GM12878 (cell line): ENCODE measurements around the gene DLGAP5. TPM values are rescaled to one million over a fixed set of nuclear protein-coding genes. Genes with fewer than 3 reads are reported as not detected.

Experiments used
- ATAC-seq: fragments of 200-7000 bp; cut with Tn5 transposase; 3 replicates; pipeline ENCODE4 v1.9.1; 2020; ENCODE audit warnings: mild to moderate bottlenecking, moderate library complexity
- BruUV-seq: library from RNA; stranded (reverse); fragments of 400-500 nt; replicated peaks from 2 replicates; lab custom pipeline; 2021; lab: Mats Ljungman, UMichigan
- CTCF ChIA-PET: fragments of 300-600 bp; sonication (Branson Sonifier 250); formaldehyde crosslinking; extraction: SDS; loops from one replicate; lab custom pipeline; 2021; ENCODE audit warnings: inconsistent platforms; lab: Yijun Ruan, JAX
- POLR2A ChIA-PET: fragments of 350-600 bp; formaldehyde crosslinking; extraction: SDS; loops from one replicate; lab custom pipeline; 2021; ENCODE audit warnings: inconsistent platforms; lab: Charles Lee
- RAD21 ChIA-PET: fragments of 300-600 bp; sonication (Branson Sonifier 250); formaldehyde crosslinking; loops from one replicate; lab custom pipeline; 2023; ENCODE audit warnings: antibody characterized with exemption; ENCODE audit not compliant: unreplicated experiment; lab: Charles Lee
- SMC1A ChIA-PET: fragments of 300-600 bp; sonication (Branson Sonifier 250); formaldehyde crosslinking; loops from one replicate; lab custom pipeline; 2023; ENCODE audit not compliant: unreplicated experiment, uncharacterized antibody; lab: Charles Lee
- DNase-seq: peaks from one replicate; pipeline ENCODE4 v3.0.0-alpha.2; 2011; ENCODE audit warnings: low read depth, low spot score
- FAIRE-seq: peaks from 3 replicates; lab custom pipeline; 2011; peaks lifted over from hg19 to GRCh38; lab: Jason Lieb, UNC
- H2AFZ ChIP-seq: 2 replicates; pipeline ENCODE4 v1.6.0; 2011; ENCODE audit warnings: low read depth, low read length, control low read depth; ENCODE audit not compliant: control insufficient read depth
- H3K27ac ChIP-seq: 2 replicates; pipeline ENCODE4 v1.5.1; 2011; ENCODE audit warnings: control low read depth; ENCODE audit not compliant: control insufficient read depth, insufficient read depth
- H3K27me3 ChIP-seq, 2 experiments: replicated peaks in 1 of 2; 2 replicates each; pipeline versions ENCODE4 v1.6.0 to v1.6.1; 2011; ENCODE audit warnings: low read length in 1 of 2; ENCODE audit not compliant: control insufficient read depth in 2 of 2, insufficient read depth in 2 of 2
- H3K36me3 ChIP-seq, 2 experiments: 2 replicates each; pipeline ENCODE4 v1.5.1; 2011; ENCODE audit warnings: low read length in 1 of 2; ENCODE audit not compliant: control insufficient read depth in 2 of 2, insufficient read depth in 2 of 2
- H3K4me1 ChIP-seq: 2 replicates; pipeline ENCODE4 v1.6.1; 2011; ENCODE audit warnings: mild to moderate bottlenecking, low read length, moderate library complexity, mixed read lengths; ENCODE audit not compliant: control insufficient read depth, insufficient read depth
- H3K4me2 ChIP-seq: 2 replicates; pipeline ENCODE4 v1.6.0; 2011; ENCODE audit warnings: control low read depth; ENCODE audit not compliant: control insufficient read depth, insufficient read depth
- H3K4me3 ChIP-seq: fragments of 200-600 bp; sonication (generic); 2 replicates; pipeline ENCODE4 v1.5.1; 2016
- H3K79me2 ChIP-seq: 2 replicates; pipeline ENCODE4 v1.6.0; 2011; ENCODE audit warnings: low read length; ENCODE audit not compliant: control insufficient read depth, insufficient read depth
- H3K9ac ChIP-seq: 2 replicates; pipeline ENCODE4 v1.8.0; 2011; ENCODE audit warnings: low read length, control low read depth, mixed read lengths; ENCODE audit not compliant: control insufficient read depth, insufficient read depth
- H3K9me3 ChIP-seq: replicated peaks from 3 replicates; pipeline ENCODE4 v1.5.1; 2011; ENCODE audit warnings: mild to moderate bottlenecking, low read length; ENCODE audit not compliant: control insufficient read depth, insufficient read depth
- H4K20me1 ChIP-seq: 2 replicates; pipeline ENCODE4 v1.6.0; 2011; ENCODE audit not compliant: control insufficient read depth, insufficient read depth
- FOS ChIP-seq: IDR thresholded peaks from 3 replicates; pipeline ENCODE4 v1.6.1; 2011; ENCODE audit warnings: borderline replicate concordance; ENCODE audit not compliant: insufficient read length; ENCODE audit errors: extremely low read depth
- NFYA ChIP-seq: IDR thresholded peaks from 2 replicates; pipeline ENCODE4 v1.6.1; 2011; ENCODE audit warnings: low read depth, mild to moderate bottlenecking, low read length, improper control_type of control experiment, borderline replicate concordance
- RBBP5 ChIP-seq: fragments of 200-600 bp; sonication (generic); conservative IDR thresholded peaks from 2 replicates; pipeline ENCODE4 v1.6.1; 2016
- SMC3 ChIP-seq: IDR thresholded peaks from 2 replicates; pipeline ENCODE4 v1.6.1; 2011; ENCODE audit warnings: low read length, improper control_type of control experiment, borderline replicate concordance
- STAT1 ChIP-seq: fragments of 450-650 bp; conservative IDR thresholded peaks from 2 replicates; pipeline ENCODE4 v1.6.1; 2014; ENCODE audit warnings: antibody characterized with exemption, mild to moderate bottlenecking
- TBL1XR1 ChIP-seq: IDR thresholded peaks from 2 replicates; pipeline ENCODE4 v1.6.1; 2012; ENCODE audit warnings: low read depth, low read length, improper control_type of control experiment
- ZNF24 ChIP-seq: fragments of 450-650 bp; IDR thresholded peaks from 2 replicates; pipeline ENCODE4 v1.6.1; 2017; ENCODE audit warnings: antibody characterized with exemption, mild to moderate bottlenecking
- WGBS: methylation state at CpG from one replicate; pipeline ENCODE4 v1.1.6; 2016; ENCODE audit warnings: low lambda C conversion rate; ENCODE audit not compliant: insufficient replicate concordance, insufficient coverage; ENCODE audit errors: missing lambda C conversion rate; 5-methylcytosine and 5-hydroxymethylcytosine counted together
- in situ Hi-C: fragments of 300-500 bp; cut with MboI; formaldehyde crosslinking; loops from 9 replicates; pipeline ENCODE4 v1.14.3; 2018; ENCODE audit warnings: mixed read lengths
- intact Hi-C: fragments of 100-400 bp; cut with micrococcal nuclease; formaldehyde crosslinking; loops from one replicate; pipeline ENCODE4 v1.14.2; 2022; ENCODE audit not compliant: unreplicated experiment
- polyA plus RNA-seq, 11 experiments: library from polyadenylated mRNA; depleted of rRNA in 4 of 11; unstranded in 6 of 11; stranded (reverse) in 5 of 11; fragments of >200 nt; fragmentation: Nextera tagmentation in 4 of 11; fragmentation: Illumina TruSeq in 1 of 11; extraction: Ambion mirVana in 4 of 11; extraction: Trizol in 1 of 11; gene quantifications; 1 replicate in 1 of 11; 2 replicates in 10 of 11; pipeline versions ENCODE4 v1.2.1 to v1.2.3, GENCODE V29; 2011 to 2016; ENCODE audit warnings: inconsistent platforms in 2 of 11, missing spikeins in 2 of 11, low read depth in 1 of 11
- total RNA-seq, 4 experiments: library from RNA; depleted of rRNA in 3 of 4; stranded (reverse); fragments of >200 nt in 3 of 4; fragmentation: Illumina TruSeq in 1 of 4; extraction: Trizol in 1 of 4; gene quantifications; 2 replicates each; pipeline versions ENCODE4 v1.2.1 to v1.2.3, GENCODE V29; 2013 to 2021
- TF ChIP-seq, protein P1 (sequence below): fragments of 450-650 bp; IDR thresholded peaks from 2 replicates; pipeline ENCODE4 v1.6.1; 2014; ENCODE audit warnings: mild to moderate bottlenecking

The DLGAP5 gene
- total and polyA plus RNA-seq, 10 of the 15 experiments (the other 5 are each of a cell fraction or from before 2014, with no cell fraction given): 40.9 to 106 (median 67.6) TPM

- CTCF ChIA-PET: interaction anchor here (1.5 kb wide), 1 partner anchor 10 kb away, joined by 4 read pairs; no protein-coding TSS in a partner anchor
- in situ Hi-C loops (no loop called here), intact Hi-C loops (no loop called here)
- H3K4me2 ChIP-seq: no peak overlapping the region
- H3K4me1 ChIP-seq: no peaks in the 10 kb centered on the region
- RAD21 ChIA-PET: interaction anchor here (0.7 to 1.4 kb wide), 3 partner anchors 10 to 241 kb away, joined by 3 read pairs; no protein-coding TSS in a partner anchor
- BruUV-seq: no TSS peak
- H4K20me1 ChIP-seq: no peaks in the 10 kb centered on the region
- no peak for FAIRE-seq
- no peak overlapping the region for H3K4me3 ChIP-seq
- no peak for DNase-seq
- WGBS: 73% methylated on average over 17 of the region's 17 CpGs
- POLR2A ChIA-PET: interaction anchor here (0.7 kb wide), 1 partner anchor 10 kb away, joined by 3 read pairs; the partner anchor contains the start of gene DLGAP5
- no peaks in the 10 kb centered on the region for H3K27me3 ChIP-seq
- no peak for ATAC-seq
- H3K9ac ChIP-seq: no peak overlapping the region
- no peak overlapping the region for H2AFZ ChIP-seq
- SMC1A ChIA-PET: interaction anchor here (1.1 to 1.5 kb wide), 3 partner anchors 10 to 215 kb away, joined by 4 to 5 read pairs (median 4); partner anchors contain the start of gene DLGAP5
- no peaks in the 10 kb centered on the region for H3K36me3 ChIP-seq
- TF ChIP-seq NFYA (no peak), RBBP5 (no peak), SMC3 (no peak), TBL1XR1 (no peak), ZNF24 (no peak), STAT1 (no peak), FOS (no peak)
- TF ChIP-seq, protein P1, sequence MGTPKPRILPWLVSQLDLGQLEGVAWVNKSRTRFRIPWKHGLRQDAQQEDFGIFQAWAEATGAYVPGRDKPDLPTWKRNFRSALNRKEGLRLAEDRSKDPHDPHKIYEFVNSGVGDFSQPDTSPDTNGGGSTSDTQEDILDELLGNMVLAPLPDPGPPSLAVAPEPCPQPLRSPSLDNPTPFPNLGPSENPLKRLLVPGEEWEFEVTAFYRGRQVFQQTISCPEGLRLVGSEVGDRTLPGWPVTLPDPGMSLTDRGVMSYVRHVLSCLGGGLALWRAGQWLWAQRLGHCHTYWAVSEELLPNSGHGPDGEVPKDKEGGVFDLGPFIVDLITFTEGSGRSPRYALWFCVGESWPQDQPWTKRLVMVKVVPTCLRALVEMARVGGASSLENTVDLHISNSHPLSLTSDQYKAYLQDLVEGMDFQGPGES: no peak
- H3K27ac ChIP-seq: no peak overlapping the region
- H3K9me3 ChIP-seq: no peaks in the 10 kb centered on the region
- H3K79me2 ChIP-seq: no peaks in the 10 kb centered on the region
Observed at GRCh38 chr14:55201219-55202101, 10.1 kb upstream of the DLGAP5 start.
